Thymus (tissue), 11 donors: ENCODE results near the gene GALNT2. TPM values are rescaled to one million over a fixed set of nuclear protein-coding genes. Genes with fewer than 3 reads are reported as not detected.
A peak's percentile ranks its signal among the peaks of the same experiment; 100 is the strongest.

ENCODE experiments used
- DNase-seq, 9 donors: peaks; one replicate each; pipeline ENCODE4 v3.0.0-alpha.2; 2013; ENCODE audit warnings: low spot score in 9 of 9, low read depth in 6 of 9, missing footprints in 1 of 9
- H3K27ac ChIP-seq, 2 donors: one replicate each; pipeline ENCODE4 v1.5.1; 2013; ENCODE audit warnings: control low read depth in 1 of 2, low read depth in 1 of 2, low read length in 1 of 2, mild to moderate bottlenecking in 1 of 2, moderate library complexity in 1 of 2
- H3K27me3 ChIP-seq, 2 donors: one replicate each; pipeline ENCODE4 v1.5.1; 2013; ENCODE audit warnings: low read length in 1 of 2; ENCODE audit not compliant: control insufficient read depth in 2 of 2, insufficient read depth in 1 of 2
- H3K36me3 ChIP-seq, 2 donors: one replicate each; pipeline ENCODE4 v1.5.1; 2013; ENCODE audit warnings: low read length in 1 of 2, mild to moderate bottlenecking in 1 of 2, moderate library complexity in 1 of 2; ENCODE audit not compliant: control insufficient read depth in 2 of 2, insufficient read depth in 2 of 2
- H3K4me1 ChIP-seq, 2 donors: one replicate each; pipeline ENCODE4 v1.5.1; 2013; ENCODE audit warnings: low read length in 2 of 2; ENCODE audit not compliant: control insufficient read depth in 2 of 2, insufficient read depth in 2 of 2
- H3K4me3 ChIP-seq, 2 donors: one replicate each; pipeline ENCODE4 v1.5.1; 2013; ENCODE audit warnings: low read length in 2 of 2, control low read depth in 1 of 2, mild to moderate bottlenecking in 1 of 2
- H3K9me3 ChIP-seq, 2 donors: one replicate each; pipeline ENCODE4 v1.5.1; 2013; ENCODE audit warnings: low read length in 1 of 2, mild to moderate bottlenecking in 1 of 2; ENCODE audit not compliant: control insufficient read depth in 2 of 2, insufficient read depth in 1 of 2
- WGBS: extraction: QIAGEN DNeasy Blood & Tissue Kit; methylation state at CpG from one replicate; pipeline ENCODE4 v1.1.7; 2013; 5-methylcytosine and 5-hydroxymethylcytosine counted together
- polyA plus RNA-seq: library from polyadenylated mRNA; stranded (reverse); fragments of 200-250 nt; gene quantifications from one replicate; pipeline ENCODE4 v1.2.3, GENCODE V29; 2013
- total RNA-seq: library from RNA; stranded (reverse); fragments of 120-200 nt; gene quantifications from one replicate; pipeline ENCODE4 v1.2.4, GENCODE V29; 2013
- donor health status: healthy.

Gene GALNT2
- total and polyA plus RNA-seq, 2 donors = 33.9 to 42.5 TPM

DNA sequence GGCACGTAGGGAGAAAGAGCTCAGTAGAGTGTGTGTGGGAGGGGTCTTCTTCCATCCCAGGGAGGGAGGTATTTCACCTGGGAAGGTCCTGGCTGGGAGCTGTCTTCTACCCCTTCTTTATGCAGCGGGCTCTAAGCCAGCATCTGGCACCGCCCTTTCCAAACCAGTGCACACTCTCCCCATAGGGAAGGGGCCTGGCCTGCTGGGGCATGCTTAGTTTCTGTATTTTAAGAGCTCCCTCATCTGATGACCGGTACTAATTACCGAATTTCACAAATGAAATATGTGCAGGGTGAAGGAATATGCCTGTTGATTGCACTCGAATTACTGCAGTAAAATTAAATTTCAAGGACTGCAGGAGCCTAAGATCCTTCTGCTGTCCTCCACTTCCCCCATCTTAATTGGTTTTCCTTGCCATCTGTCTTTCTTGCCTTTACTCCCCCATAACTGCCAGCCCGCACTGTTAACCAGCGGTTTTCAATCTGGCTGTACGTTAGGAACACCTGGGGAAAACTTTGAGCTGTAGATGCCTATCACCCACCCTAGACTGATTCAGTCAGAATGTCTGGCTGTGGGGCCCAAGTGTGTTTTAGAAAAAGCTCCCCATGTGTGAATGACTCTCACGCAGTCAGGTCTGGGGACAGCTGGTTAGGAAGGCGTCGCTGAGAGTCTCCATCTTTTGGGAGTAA lies 20.1 kb downstream of the GALNT2 start:
- peaks cover 62 to 85% of the 10 kb centered on the region in 2 donors for H3K4me1 ChIP-seq
- peak overlapping the region; percentile 69 to 87 for H3K27ac ChIP-seq
- no peaks in the 10 kb centered on the region for H3K27me3 ChIP-seq
- H3K4me3 ChIP-seq = peak overlapping the region in 1 of 2 donors; percentile 11
- peaks cover 0 to 12% of the 10 kb centered on the region in 2 donors for H3K9me3 ChIP-seq
- H3K36me3 ChIP-seq = peaks cover 12 to 38% of the 10 kb centered on the region in 2 donors
- peak in 3 of 9 donors; percentile 51 to 80 (median 57) for DNase-seq
- 12% methylated on average over 12 of the region's 12 CpGs for WGBS

DNA sequence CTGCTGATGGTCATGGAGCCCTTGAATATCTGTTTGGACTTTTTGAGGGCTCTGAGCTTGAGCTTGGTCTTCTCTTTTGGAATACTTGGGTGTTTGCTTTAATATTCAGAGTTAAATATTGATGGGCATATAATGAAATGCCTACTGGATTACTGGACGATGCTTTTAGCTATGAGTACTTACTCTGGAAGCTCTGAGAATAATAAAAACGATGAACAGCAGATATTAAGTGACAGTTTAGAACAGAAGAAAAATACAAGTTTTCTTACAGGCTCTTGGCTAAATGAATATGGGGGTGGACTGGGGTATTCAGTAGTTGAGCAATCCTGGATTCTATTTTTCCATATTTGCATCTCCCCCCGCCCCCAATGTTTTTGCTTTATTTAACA lies 20.7 kb downstream of the GALNT2 start:
- WGBS = 76% methylated on average over 3 of the region's 3 CpGs

DNA sequence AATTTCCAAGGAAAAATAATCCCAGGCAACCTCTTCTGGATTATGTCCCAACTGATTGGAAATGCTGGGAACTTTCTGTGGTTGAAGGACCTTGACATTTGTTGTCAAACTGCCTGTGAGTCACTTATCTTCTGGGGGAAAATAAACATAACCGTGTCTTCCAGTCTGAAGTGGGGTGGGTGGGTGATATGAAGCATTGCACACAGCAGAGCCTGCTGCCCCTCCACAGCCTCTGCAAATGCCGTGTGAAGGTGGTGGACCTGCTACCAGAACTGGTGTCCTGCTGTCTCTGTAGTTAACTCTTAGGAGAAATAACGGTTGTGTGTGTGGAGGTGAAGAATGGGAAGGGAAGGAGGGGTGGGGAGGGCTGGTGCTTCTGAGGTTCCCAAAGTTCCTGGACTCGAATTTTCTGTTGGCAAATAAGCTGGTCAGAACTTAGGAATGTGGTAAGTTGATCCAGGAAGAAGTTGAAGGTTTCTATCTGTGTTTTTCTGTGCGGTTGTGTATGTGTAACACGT lies 23.2 kb downstream of the GALNT2 start:
- WGBS = 84% methylated on average over 6 of the region's 6 CpGs
- no peak for DNase-seq
- H3K27me3 ChIP-seq = no peaks in the 10 kb centered on the region
- peaks cover 13 to 44% of the 10 kb centered on the region in 2 donors for H3K36me3 ChIP-seq
- peak overlapping the region; percentile 56 to 57 for H3K27ac ChIP-seq
- no peaks in the 10 kb centered on the region for H3K9me3 ChIP-seq
- peaks cover 49 to 78% of the 10 kb centered on the region in 2 donors for H3K4me1 ChIP-seq
- no peak overlapping the region for H3K4me3 ChIP-seq

More for the DNA sequence above, 20.7 kb downstream of the GALNT2 start:
- Histone ChIP-seq H3K27ac (peak overlapping the region; percentile 69 to 87), H3K9me3 (peaks cover 0 to 9% of the 10 kb centered on the region in 2 donors), H3K4me3 (no peak overlapping the region), H3K27me3 (no peaks in the 10 kb centered on the region), H3K4me1 (peaks cover 62 to 85% of the 10 kb centered on the region in 2 donors), H3K36me3 (peaks cover 12 to 35% of the 10 kb centered on the region in 2 donors)
- DNase-seq = no peak

DNA sequence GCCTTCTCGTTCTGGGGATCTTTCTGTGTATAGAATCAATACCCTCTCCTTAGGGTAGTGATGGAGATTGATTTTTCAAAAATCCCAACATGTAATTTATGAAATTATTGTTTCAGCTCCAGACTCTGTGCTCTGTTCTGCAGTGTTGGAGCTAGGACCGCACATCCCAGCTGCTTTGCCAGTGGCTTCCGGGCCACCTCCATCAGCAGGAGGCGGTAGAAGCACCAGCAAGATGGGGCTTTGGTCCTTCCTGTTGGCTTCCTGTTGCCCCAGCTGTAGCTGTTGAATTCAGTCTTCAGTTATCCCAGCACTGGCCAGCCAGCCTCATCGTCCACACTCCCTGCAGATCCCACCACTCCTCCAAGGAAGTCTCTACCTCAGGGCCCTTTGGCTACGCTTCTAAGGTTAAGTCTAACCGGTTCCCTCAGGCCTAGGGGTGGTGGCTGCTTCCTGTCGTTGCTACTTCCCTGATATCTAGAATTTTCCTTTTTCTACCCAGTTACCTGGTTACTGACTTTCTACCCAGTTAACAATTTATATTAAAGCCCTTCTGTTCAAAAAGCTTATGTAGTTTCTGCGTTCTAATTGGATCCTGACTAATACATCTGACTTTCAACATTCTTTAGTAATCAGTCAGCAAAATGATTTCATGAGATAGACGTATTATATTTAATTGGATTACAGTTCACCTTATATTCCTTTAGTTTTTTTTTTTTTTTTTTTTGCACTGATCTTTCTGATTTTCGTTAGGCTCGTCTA lies 24.6 kb downstream of the GALNT2 start:
- H3K9me3 ChIP-seq = no peaks in the 10 kb centered on the region
- H3K4me3 ChIP-seq = no peak overlapping the region
- no peaks in the 10 kb centered on the region for H3K27me3 ChIP-seq
- peaks cover 17 to 53% of the 10 kb centered on the region in 2 donors for H3K36me3 ChIP-seq
- WGBS = 93% methylated on average over 12 of the region's 12 CpGs
- H3K27ac ChIP-seq = no peak overlapping the region
- no peak for DNase-seq
- peaks cover 44 to 73% of the 10 kb centered on the region in 2 donors for H3K4me1 ChIP-seq

DNA sequence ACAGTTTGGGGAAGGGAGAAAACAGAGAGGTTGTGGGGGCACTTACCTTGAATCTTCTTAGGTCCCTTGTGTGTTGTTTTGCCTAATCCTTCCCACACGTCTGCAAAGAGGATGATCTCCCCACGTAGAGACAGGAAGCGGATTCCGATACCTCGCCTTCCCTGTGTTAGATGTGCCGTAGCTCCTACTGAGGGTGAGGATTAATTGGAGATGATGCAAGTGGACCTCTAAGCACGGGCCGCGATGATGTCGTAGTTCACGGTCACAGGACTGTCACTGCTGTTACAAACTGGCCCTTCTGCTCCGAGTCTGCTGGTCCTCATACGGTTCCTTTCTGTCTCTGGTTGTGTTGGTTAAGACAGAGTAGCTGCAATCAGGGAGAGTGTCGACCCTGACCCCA lies 27.7 kb downstream of the GALNT2 start:
- peaks cover 22 to 59% of the 10 kb centered on the region in 2 donors for H3K36me3 ChIP-seq
- peaks cover 23 to 58% of the 10 kb centered on the region in 2 donors for H3K4me1 ChIP-seq
- DNase-seq = no peak
- no peak overlapping the region for H3K4me3 ChIP-seq
- H3K27me3 ChIP-seq = no peaks in the 10 kb centered on the region
- H3K9me3 ChIP-seq = no peaks in the 10 kb centered on the region
- H3K27ac ChIP-seq = no peak overlapping the region
- WGBS = 98% methylated on average over 14 of the region's 14 CpGs

DNA sequence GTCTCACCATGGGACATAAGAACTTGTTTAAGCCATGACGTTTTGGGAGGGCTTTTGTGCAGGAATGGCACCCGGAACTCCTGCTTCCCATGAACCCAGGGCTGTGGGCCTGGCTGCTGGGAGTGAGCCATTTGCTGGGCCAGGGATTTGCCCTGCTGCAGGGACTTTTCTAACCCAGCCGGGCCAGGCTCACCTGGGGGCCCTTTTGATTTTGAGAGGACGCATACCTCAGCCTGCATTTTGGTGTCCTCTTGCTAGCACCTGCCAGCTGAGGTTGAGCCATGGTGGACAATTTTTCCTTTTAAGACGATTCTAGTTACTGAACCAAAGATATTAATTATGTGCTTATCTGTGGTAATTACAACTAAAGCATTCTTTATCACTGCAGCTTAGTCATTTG lies 28.9 kb downstream of the GALNT2 start:
- Histone ChIP-seq H3K36me3 (peaks cover 20 to 48% of the 10 kb centered on the region in 2 donors), H3K4me1 (peaks cover 16 to 51% of the 10 kb centered on the region in 2 donors), H3K9me3 (no peaks in the 10 kb centered on the region), H3K4me3 (no peak overlapping the region), H3K27me3 (no peaks in the 10 kb centered on the region), H3K27ac (peak overlapping the region in 1 of 2 donors; percentile 21)
- no peak for DNase-seq
- 84% methylated on average over 5 of the region's 5 CpGs for WGBS

DNA sequence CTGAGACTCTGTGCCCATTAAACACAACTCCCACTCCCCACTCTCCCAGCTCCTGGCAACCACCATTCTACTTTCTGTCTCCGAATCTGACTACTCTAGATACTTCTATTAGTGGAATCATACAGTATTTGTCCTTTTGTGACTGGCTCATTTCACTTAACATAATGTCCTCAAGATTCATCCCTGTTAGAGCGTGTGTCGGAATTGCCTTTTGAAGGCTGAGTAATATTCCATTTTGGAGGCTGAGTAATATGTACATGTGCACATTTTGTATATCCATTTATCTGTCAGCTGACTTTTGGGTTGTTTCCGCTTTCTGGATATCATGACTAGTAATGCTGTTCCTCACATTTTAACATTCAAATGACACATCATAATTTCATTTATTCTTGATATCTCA lies 30.3 kb downstream of the GALNT2 start:
- Histone ChIP-seq H3K9me3 (no peaks in the 10 kb centered on the region), H3K27me3 (no peaks in the 10 kb centered on the region), H3K4me1 (peaks cover 16 to 55% of the 10 kb centered on the region in 2 donors), H3K36me3 (peaks cover 15 to 43% of the 10 kb centered on the region in 2 donors), H3K27ac (no peak overlapping the region), H3K4me3 (no peak overlapping the region)
- WGBS = 99% methylated on average over 4 of the region's 4 CpGs
- no peak for DNase-seq

DNA sequence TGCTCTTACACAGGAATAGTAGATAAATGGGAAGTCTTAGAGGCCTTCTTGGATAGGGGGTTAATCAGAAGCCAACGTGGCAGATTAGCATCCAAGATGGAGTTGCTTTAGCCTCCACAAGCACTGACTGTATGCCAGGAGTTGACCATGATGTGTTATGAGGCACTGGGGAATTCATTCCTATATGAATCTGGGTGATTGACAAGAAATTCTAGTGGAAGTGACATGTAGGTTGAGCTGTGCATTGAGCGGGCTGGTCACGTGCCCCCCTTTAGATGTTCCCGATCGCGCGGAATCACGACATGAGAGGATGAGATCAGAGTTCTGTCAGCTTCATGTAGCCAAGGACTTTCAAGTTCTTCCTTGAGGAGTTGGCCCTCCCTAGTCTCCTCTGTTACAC lies 31.7 kb downstream of the GALNT2 start:
- Histone ChIP-seq H3K36me3 (peaks cover 15 to 37% of the 10 kb centered on the region in 2 donors), H3K4me1 (peaks cover 22 to 60% of the 10 kb centered on the region in 2 donors), H3K4me3 (no peak overlapping the region), H3K27ac (no peak overlapping the region), H3K27me3 (no peaks in the 10 kb centered on the region), H3K9me3 (no peaks in the 10 kb centered on the region)
- DNase-seq = no peak
- 98% methylated on average over 8 of the region's 8 CpGs for WGBS

DNA sequence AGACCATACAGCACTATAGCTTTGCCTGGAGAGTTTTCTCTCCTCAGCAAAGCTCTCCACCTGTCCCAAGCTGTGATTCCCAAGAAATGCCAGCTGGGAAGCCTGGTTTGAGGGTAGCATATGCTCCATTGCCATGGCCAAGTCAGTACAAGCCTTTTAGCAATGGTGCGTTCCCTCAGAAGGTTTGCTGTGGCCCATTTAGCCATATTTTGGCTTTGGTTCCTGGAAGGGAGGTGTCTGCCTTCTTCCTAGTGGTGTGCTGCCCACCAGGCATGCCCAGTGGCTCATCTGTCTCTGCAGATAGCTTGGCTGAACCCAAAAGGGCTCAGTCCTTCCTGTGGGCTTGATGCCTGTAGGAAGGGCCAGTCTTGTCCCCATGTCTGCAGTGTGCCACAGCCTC lies 32.4 kb downstream of the GALNT2 start:
- Histone ChIP-seq H3K9me3 (no peaks in the 10 kb centered on the region), H3K36me3 (peaks cover 15 to 36% of the 10 kb centered on the region in 2 donors), H3K4me1 (peaks cover 29 to 67% of the 10 kb centered on the region in 2 donors), H3K27me3 (no peaks in the 10 kb centered on the region), H3K4me3 (no peak overlapping the region), H3K27ac (peak overlapping the region in 1 of 2 donors; percentile 15)
- 90% methylated on average over 1 of the region's 1 CpG for WGBS
- no peak for DNase-seq
